HG03025 (cell line): ENCODE results near the gene MIDN.
A peak's percentile ranks its signal among the peaks of the same experiment; 100 is the strongest.
"Not testable (repeated sequence)": the region's sequence is repeated elsewhere in the genome, so short reads cannot be mapped to it uniquely, and the experiment has no call there.

Experiments used
- ATAC-seq: cut with Tn5 transposase; IDR thresholded peaks from one replicate; pipeline ENCODE4 v1.9.1; 2021; ENCODE audit warnings: mild to moderate bottlenecking, moderate library complexity; ENCODE audit not compliant: unreplicated experiment, low FRiP score

MIDN gene

GRCh38 chr19:1244693-1245451 is 3.5 kb upstream of the MIDN start:
- no peak for ATAC-seq

- no peak for ATAC-seq
These were observed 2.7 kb upstream of the MIDN start for GRCh38 chr19:1245494-1246264.

DNA sequence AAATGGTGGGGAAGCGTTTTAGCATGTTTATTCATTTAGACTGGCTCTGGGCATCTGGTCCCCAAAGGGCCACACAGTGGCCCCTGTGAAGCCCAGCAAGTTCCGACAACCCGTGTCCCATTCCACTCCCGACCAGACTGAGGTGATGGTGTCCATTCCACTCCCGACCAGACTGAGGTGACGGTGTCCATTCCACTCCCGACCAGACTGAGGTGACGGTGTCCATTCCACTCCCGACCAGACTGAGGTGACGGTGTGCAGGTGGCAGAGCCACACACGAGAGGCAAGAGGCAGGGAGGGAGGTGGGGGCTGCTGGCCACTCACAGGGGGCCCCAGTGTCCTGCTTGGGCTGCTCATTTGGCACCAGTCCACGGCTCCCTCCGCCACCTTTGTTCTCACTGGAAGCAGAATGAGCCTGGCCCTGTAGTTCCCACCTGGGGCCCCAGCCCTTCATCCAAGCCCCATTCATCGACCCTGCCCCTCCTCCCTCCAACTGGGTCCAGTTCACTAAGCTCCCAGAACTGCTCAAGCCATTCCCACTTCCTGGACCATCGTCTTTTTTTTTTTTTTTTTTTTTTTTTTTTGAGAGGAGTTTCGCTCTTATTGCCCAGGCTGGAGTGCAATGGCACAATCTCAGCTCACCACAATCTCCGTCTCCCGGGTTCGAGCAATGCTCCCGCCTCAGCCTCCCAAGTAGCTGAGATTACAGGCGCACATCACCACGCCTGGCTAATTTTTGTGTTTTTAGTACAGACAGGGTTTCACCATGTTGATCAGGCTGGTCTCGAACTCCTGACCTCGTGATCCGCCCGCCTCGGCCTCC is 1.9 kb upstream of the MIDN start:
- not testable (repeated sequence) for ATAC-seq

- ATAC-seq = no peak
These were observed 640 bp upstream of the MIDN start for GRCh38 chr19:1247748-1248138.

DNA sequence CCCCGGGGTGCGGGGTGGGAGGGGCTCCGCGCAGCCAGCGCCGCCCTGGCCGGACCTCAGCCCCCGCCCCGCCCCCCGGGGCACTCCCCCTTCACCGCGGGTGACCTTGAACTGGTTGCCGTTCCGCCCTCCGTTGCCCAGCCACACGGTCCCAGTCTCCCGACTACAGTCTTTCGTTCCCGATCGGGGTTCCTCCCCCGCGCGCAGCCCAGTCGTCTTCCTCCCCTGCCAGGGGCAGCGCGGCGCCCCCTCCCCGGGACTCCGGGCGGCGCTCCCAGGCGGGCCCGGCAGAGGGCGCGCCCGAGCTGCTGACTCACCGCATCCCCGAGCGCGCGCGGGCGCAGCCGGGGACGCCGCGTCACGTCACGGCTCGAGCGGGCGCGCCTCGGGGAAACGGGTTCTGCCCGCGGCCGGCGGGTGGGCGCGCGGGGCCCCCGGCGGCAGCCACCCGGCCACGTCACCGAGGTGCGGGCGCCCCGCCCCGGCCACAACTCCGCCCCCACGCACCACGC is 459 bp downstream of the MIDN start:
- peak; percentile 24 for ATAC-seq

DNA sequence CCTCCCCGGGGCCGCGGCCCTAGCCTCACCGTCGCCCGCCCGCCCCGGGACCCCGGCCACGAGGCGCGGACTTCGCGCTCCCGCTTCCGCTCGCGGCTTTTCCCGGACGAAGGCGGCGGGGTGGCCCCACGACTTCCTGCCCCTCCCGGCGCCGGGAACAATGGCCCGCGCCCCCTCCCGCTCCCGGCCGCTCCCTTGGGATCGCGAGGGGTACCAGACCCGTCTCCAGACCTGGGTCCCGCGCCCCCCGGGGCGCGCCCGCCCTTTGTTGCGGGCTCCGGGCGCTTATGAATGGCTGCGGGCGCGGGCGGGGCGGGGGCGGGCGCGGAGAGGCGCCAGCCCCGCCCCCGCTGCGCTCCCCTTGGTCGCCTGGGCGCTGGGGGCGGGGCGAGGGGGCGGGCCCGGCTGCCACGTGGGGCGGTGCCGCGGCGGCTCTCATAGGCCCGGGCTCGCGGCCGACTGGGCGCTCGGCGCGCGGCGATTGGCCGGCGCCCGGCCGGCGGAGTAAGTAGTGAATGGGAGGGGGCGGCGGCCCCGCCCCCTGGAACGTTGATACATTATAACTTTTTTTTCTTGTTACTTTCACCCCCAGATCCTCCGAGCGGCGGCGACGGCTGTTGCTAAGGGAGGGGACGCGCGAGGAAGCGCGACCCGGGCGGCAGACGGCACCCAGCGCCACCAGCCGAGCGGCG is 1.1 kb downstream of the MIDN start:
- peak; percentile 38 for ATAC-seq

GRCh38 chr19:1249990-1250436 is 1.6 kb downstream of the MIDN start:
- ATAC-seq = no peak

DNA sequence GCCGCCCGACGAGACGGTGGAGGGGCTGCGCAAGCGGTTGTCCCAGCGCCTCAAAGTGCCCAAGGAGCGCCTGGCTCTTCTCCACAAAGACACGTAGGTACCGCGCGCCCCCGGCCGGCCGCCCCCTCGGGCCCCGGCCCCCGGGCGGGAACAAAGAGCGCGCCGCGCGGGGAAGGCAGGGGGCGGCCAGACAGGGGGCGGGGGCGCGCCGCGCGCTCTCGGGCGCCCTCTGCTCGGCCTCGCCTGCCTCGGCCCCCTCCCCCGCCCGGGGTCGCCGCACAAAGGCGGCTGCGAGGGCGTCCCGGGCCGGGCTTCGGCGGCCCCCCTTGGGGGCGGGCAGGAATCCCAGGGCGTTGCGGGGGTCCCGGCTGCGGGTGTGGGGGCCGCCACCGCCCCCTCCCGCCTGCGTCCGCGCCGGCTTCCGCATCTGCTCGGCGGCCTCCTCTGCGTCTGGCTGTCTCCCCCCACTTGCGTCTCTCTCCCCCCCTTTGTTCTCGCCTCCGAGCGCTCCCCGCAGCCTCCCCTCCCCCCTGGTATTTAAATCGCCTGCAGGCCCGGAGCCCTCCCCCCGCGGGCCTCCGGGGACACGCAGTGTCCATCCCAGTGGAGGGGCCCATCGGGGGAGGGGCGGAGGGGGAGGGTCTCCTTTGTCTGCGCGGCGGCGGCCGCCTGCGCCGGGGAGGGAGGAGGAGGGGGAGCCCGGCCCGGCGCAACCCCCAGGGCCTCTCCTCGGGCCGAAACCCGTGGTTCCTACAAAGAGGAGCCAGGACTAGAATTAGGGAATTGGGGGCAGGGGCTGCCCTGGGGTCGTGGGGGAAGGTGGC is 2.3 kb downstream of the MIDN start:
- no peak for ATAC-seq

GRCh38 chr19:1251330-1252220 is 3.2 kb downstream of the MIDN start:
- ATAC-seq = no peak

DNA sequence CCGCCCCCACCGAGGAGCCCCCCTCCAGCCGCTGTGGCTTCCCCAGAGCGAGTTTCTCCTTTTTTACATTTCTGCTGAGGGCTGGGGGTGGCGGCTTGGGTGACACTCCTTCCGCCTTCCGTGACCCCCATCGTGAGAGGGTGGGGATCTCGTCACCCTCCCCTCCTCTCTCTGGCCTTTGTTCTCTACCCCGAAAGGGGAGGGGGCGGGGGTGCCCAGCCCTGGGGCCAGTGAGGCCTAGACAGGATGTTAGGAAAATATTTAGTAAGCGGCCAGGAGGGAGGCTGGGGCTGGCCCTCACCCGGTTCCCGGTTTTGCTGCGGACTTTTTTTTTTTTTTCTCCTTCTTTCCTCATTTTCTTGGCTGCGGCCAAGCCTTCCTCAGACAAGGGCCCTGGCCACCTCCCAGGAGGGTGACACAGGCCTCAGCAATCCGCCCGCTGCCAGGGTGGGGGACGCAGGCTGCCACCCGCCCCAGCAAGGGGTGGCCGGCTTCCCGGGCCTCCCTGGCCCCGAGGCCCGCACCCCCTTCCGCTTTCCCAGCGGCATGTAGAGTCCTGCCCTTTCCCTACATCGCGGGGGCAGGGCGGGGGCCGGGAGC is 3.9 kb downstream of the MIDN start:
- ATAC-seq = no peak

DNA sequence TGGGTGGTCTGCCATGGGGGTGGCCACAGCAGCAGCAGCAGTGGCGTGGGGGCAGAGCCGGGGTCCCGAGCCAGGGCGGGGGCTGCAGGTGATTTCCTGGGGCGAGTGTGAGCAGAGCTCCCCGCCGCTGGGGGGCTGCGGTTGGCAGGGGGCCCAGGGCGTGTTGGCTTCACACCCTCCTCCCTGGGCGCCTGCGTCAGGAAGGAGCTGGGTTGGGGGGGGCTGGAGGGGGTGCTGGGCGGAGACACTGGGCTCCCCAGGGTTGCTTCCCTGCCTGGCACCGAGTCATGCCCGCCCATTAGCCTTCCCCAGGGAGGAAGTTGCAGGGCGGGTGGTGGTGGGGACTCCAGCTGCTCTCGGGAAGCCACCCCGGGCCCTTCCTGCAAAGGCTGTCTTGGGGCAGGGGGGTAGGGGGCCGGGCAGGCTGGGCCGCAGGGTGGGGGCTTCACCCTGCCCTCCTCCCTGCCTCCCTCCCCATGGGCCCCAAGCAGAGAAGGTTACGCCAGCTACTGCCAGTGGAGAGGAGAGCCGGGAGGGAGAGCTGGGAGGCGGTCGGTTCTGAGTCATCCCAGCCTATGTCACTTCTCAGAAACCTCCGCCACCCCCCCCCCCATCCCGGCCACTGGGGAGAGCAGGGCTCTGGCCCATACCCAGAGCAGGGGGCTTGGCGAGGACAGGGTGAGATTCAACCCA is 4.6 kb downstream of the MIDN start:
- no peak for ATAC-seq

DNA sequence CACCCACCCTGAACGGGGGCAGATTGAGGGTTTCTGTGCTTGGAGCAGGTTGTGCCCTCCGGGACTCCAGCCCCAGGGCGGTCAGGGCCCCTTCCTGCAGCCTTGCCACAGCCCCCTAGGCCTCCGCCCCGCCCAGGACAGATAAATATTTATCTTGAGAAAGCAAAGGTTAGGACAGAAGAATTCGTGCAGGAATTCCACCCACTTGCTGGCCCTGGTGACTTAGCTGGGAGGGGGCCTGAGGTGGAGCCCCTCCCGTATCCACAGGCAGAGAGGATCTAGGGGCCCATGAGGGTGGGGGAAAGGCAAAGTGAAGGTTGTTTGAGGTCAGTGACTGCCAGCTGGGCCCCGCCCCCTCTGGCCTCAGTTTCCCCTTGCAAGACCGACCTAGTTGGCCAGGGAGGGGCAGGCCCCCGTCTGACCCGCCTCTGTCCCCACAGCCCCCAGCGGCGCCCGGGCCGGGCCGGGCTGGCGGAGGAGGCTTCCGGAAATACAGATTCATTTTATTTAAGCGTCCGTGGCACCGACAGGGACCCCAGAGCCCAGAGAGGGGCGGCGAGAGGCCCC is 5.2 kb downstream of the MIDN start:
- no peak for ATAC-seq

GRCh38 chr19:1254081-1254527 is 5.7 kb downstream of the MIDN start:
- no peak for ATAC-seq

DNA sequence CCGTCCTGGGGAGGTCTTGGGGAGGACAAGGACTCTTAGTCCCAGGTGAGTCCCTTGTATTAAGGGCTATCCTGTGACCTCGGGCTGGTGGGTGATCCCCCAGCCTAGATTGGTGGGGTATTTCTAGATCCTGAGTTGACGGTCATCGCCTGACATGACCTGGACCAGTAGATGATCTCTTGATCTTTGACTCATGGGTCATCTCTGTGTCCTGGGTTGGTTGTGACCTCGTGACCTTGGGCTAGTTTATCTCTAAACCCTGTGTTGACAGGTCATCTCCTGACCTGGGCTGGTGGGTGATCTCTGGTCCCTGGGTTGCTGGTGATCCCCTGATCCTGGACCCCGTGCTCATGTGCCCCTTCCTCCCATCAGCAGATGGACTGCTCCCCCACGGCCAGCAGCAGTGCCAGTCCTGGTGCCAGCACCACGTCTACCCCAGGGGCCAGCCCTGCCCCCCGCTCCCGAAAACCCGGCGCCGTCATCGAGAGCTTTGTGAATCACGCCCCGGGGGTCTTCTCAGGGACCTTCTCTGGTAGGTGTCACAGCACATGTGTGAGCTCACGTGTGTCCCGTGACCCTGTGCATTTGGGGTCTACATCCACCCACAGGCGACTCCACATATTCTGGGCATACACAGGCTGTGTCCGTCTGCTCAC is 6.3 kb downstream of the MIDN start:
- no peak for ATAC-seq

DNA sequence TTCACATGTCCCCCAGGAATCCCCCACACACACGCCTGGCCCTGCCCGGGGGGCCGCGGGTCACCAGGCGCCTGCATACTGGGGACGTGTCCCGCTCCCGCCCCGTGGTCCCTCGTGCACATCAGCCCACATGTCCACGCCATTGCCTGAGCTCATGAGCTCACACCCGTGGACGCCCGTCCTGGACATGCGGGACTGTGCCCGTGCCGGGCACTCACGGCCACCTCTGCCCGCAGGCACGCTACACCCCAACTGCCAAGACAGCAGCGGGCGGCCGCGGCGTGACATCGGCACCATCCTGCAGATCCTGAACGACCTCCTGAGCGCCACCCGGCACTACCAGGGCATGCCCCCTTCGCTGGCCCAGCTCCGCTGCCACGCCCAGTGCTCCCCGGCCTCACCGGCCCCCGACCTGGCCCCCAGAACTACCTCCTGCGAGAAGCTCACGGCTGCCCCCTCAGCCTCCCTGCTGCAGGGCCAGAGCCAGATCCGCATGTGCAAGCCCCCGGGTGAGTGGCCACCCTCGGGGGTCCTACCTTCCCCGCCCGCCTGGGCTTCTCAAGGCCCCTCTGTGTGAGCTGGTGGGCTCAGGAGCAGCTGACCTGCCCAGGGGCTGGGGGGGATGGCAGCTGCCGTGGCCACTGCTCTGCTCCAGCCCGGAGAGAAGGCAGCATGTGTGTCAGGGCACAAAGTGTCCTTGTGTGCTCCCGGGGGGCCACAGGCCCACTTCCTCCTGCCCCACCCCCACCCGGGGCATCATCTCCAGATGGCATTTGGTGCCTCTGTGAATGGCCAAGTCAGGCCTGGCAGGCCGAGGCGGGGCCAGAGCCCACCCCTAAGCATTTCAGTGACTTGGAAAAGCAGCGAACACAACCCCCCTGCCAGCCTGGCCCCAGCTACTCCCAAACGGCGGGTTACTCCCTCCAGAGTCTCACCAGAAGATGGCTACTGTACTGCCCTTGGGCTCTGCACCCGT is 7.1 kb downstream of the MIDN start:
- ATAC-seq = no peak
